ENCODE measurements around the gene BABAM2.

BABAM2 gene

GRCh38 chr2:28161466-28161865 is 270.9 kb downstream of the BABAM2 start:
- no peak for DNase-seq

GRCh38 chr2:28162564-28162963 is 272.0 kb downstream of the BABAM2 start:
- CTCF ChIA-PET: no interaction called here
- Mint-ChIP-seq H3K36me3 (peaks cover 6% of the 10 kb centered on the region), H3K9me3 (no peaks in the 10 kb centered on the region), H3K4me3 (no peak overlapping the region), H3K27me3 (no peaks in the 10 kb centered on the region), H3K4me1 (no peaks in the 10 kb centered on the region), H3K27ac (no peak overlapping the region)
- no peak for DNase-seq

More at GRCh38 chr2:28161466-28161865, 270.9 kb downstream of the BABAM2 start:
- CTCF ChIA-PET: no interaction called here
- peaks cover 12% of the 10 kb centered on the region for H3K36me3 Mint-ChIP-seq
- no peak overlapping the region for H3K4me3 Mint-ChIP-seq
- H3K27me3 Mint-ChIP-seq: no peaks in the 10 kb centered on the region
- no peaks in the 10 kb centered on the region for H3K4me1 Mint-ChIP-seq
- H3K27ac Mint-ChIP-seq: no peak overlapping the region
- peaks cover 2% of the 10 kb centered on the region for H3K9me3 Mint-ChIP-seq

- no peaks in the 10 kb centered on the region for H3K9me3 Mint-ChIP-seq
- CTCF ChIA-PET: no interaction called here
- no peak overlapping the region for H3K27ac Mint-ChIP-seq
- no peaks in the 10 kb centered on the region for H3K27me3 Mint-ChIP-seq
- H3K4me1 Mint-ChIP-seq: no peaks in the 10 kb centered on the region
- H3K36me3 Mint-ChIP-seq: peaks cover 6% of the 10 kb centered on the region
- no peak for DNase-seq
- no peak overlapping the region for H3K4me3 Mint-ChIP-seq
These were observed 272.5 kb downstream of the BABAM2 start for GRCh38 chr2:28163028-28163427.

GRCh38 chr2:28163627-28164279 is 273.2 kb downstream of the BABAM2 start:
- H3K4me1 Mint-ChIP-seq: no peaks in the 10 kb centered on the region
- peaks cover 6% of the 10 kb centered on the region for H3K36me3 Mint-ChIP-seq
- no peaks in the 10 kb centered on the region for H3K27me3 Mint-ChIP-seq
- no peak overlapping the region for H3K4me3 Mint-ChIP-seq
- no peak for DNase-seq
- H3K9me3 Mint-ChIP-seq: no peaks in the 10 kb centered on the region
- no peak overlapping the region for H3K27ac Mint-ChIP-seq
- CTCF ChIA-PET: no interaction called here

- no peak overlapping the region for H3K27ac Mint-ChIP-seq
These were observed 273.8 kb downstream of the BABAM2 start for GRCh38 chr2:28164280-28164801.

GRCh38 chr2:28165087-28165635 is 274.6 kb downstream of the BABAM2 start:
- Mint-ChIP-seq H3K4me1 (no peaks in the 10 kb centered on the region), H3K9me3 (no peaks in the 10 kb centered on the region), H3K4me3 (no peak overlapping the region), H3K27ac (no peak overlapping the region), H3K27me3 (no peaks in the 10 kb centered on the region), H3K36me3 (peaks cover 1% of the 10 kb centered on the region)
- CTCF ChIA-PET: no interaction called here
- no peak for DNase-seq

More at GRCh38 chr2:28164280-28164801, 273.8 kb downstream of the BABAM2 start:
- H3K9me3 Mint-ChIP-seq: no peaks in the 10 kb centered on the region
- DNase-seq: no peak
- H3K4me3 Mint-ChIP-seq: no peak overlapping the region
- CTCF ChIA-PET: no interaction called here
- H3K4me1 Mint-ChIP-seq: no peaks in the 10 kb centered on the region
- no peaks in the 10 kb centered on the region for H3K27me3 Mint-ChIP-seq
- H3K36me3 Mint-ChIP-seq: peaks cover 2% of the 10 kb centered on the region

GRCh38 chr2:28166956-28167355 is 276.4 kb downstream of the BABAM2 start:
- Mint-ChIP-seq H3K27me3 (no peaks in the 10 kb centered on the region), H3K4me1 (no peaks in the 10 kb centered on the region), H3K27ac (no peak overlapping the region), H3K36me3 (peaks cover 1% of the 10 kb centered on the region), H3K9me3 (no peaks in the 10 kb centered on the region), H3K4me3 (no peak overlapping the region)
- CTCF ChIA-PET: interaction anchor here (0.8 kb wide), 1 partner anchor 272 kb away, joined by 3 read pairs; no protein-coding TSS in a partner anchor
- no peak for DNase-seq

GRCh38 chr2:28168376-28168775 is 277.8 kb downstream of the BABAM2 start:
- H3K36me3 Mint-ChIP-seq: peaks cover 1% of the 10 kb centered on the region
- no peaks in the 10 kb centered on the region for H3K27me3 Mint-ChIP-seq
- H3K27ac Mint-ChIP-seq: no peak overlapping the region
- no peaks in the 10 kb centered on the region for H3K9me3 Mint-ChIP-seq
- no peak for DNase-seq
- H3K4me3 Mint-ChIP-seq: no peak overlapping the region
- CTCF ChIA-PET: interaction anchor here (1.2 kb wide), 1 partner anchor 17 kb away, joined by 3 read pairs; no protein-coding TSS in a partner anchor
- no peaks in the 10 kb centered on the region for H3K4me1 Mint-ChIP-seq

GRCh38 chr2:28169492-28169891 is 279.0 kb downstream of the BABAM2 start:
- CTCF ChIA-PET: interaction anchor here (1.2 kb wide), 1 partner anchor 18 kb away, joined by 3 read pairs; no protein-coding TSS in a partner anchor
- Mint-ChIP-seq H3K27me3 (no peaks in the 10 kb centered on the region), H3K4me3 (no peak overlapping the region), H3K27ac (no peak overlapping the region), H3K36me3 (peaks cover 1% of the 10 kb centered on the region), H3K9me3 (no peaks in the 10 kb centered on the region), H3K4me1 (no peaks in the 10 kb centered on the region)
- DNase-seq: no peak

- H3K4me1 Mint-ChIP-seq: peaks cover 5% of the 10 kb centered on the region
- H3K9me3 Mint-ChIP-seq: peaks cover 15% of the 10 kb centered on the region
- peaks cover 20% of the 10 kb centered on the region for H3K36me3 Mint-ChIP-seq
- no peaks in the 10 kb centered on the region for H3K27me3 Mint-ChIP-seq
- no peak for DNase-seq
- CTCF ChIA-PET: no interaction called here
- peak overlapping the region; percentile 33 for H3K27ac Mint-ChIP-seq
- no peak overlapping the region for H3K4me3 Mint-ChIP-seq
These were observed 281.8 kb downstream of the BABAM2 start for GRCh38 chr2:28172114-28172898.

GRCh38 chr2:28173377-28173776 is 282.8 kb downstream of the BABAM2 start:
- Mint-ChIP-seq H3K4me1 (peaks cover 12% of the 10 kb centered on the region), H3K27me3 (no peaks in the 10 kb centered on the region), H3K9me3 (peaks cover 23% of the 10 kb centered on the region), H3K36me3 (peaks cover 27% of the 10 kb centered on the region), H3K4me3 (no peak overlapping the region), H3K27ac (no peak overlapping the region)
- CTCF ChIA-PET: interaction anchor here (0.7 kb wide), 1 partner anchor 221 kb away, joined by 3 read pairs; no protein-coding TSS in a partner anchor
- no peak for DNase-seq

GRCh38 chr2:28174211-28174610 is 283.7 kb downstream of the BABAM2 start:
- no peak overlapping the region for H3K4me3 Mint-ChIP-seq
- H3K36me3 Mint-ChIP-seq: peaks cover 30% of the 10 kb centered on the region
- H3K4me1 Mint-ChIP-seq: peaks cover 20% of the 10 kb centered on the region
- H3K27ac Mint-ChIP-seq: peak overlapping the region; percentile 65
- CTCF ChIA-PET: no interaction called here
- DNase-seq: no peak
- H3K9me3 Mint-ChIP-seq: peaks cover 28% of the 10 kb centered on the region
- no peaks in the 10 kb centered on the region for H3K27me3 Mint-ChIP-seq

GRCh38 chr2:28175028-28175427 is 284.5 kb downstream of the BABAM2 start:
- Mint-ChIP-seq H3K27ac (no peak overlapping the region), H3K27me3 (no peaks in the 10 kb centered on the region), H3K36me3 (peaks cover 30% of the 10 kb centered on the region), H3K9me3 (peaks cover 28% of the 10 kb centered on the region), H3K4me3 (no peak overlapping the region), H3K4me1 (peaks cover 20% of the 10 kb centered on the region)
- no peak for DNase-seq
- CTCF ChIA-PET: no interaction called here

- DNase-seq: no peak
- Mint-ChIP-seq H3K9me3 (peaks cover 30% of the 10 kb centered on the region), H3K4me3 (no peak overlapping the region), H3K4me1 (peaks cover 20% of the 10 kb centered on the region), H3K27me3 (no peaks in the 10 kb centered on the region), H3K36me3 (peaks cover 33% of the 10 kb centered on the region), H3K27ac (no peak overlapping the region)
- CTCF ChIA-PET: no interaction called here
These were observed 288.4 kb downstream of the BABAM2 start for GRCh38 chr2:28178946-28179345.

Measured in activated naive CD4-positive, alpha-beta T cell treated with anti-CD3 and anti-CD28 coated beads, Interleukin-2, amount 10 ng/mL, durations not matched to agents 7 days and 5 days (primary cell).